Lung (tissue), 12 donors: Measurements from ENCODE around the gene ZBTB11. TPM values are rescaled to one million over a fixed set of nuclear protein-coding genes. Genes with fewer than 3 reads are reported as not detected.
A peak's percentile ranks its signal among the peaks of the same experiment; 100 is the strongest.

Experiments
- ATAC-seq: fragments of 200-7000 bp; cut with Tn5 transposase; one replicate; pipeline ENCODE4 v1.9.1; 2020; ENCODE audit warnings: moderate number of reproducible peaks; ENCODE audit not compliant: insufficient read depth, low FRiP score
- DNase-seq, 3 donors: peaks; one replicate each; pipeline ENCODE4 v3.0.0-alpha.2; 2013 to 2017
- H3K27ac ChIP-seq, 2 donors: one replicate each; pipeline ENCODE4 v1.5.1; 2013; ENCODE audit warnings: mild to moderate bottlenecking in 2 of 2, moderate library complexity in 2 of 2, control low read depth in 1 of 2, inconsistent platforms in 1 of 2, low read depth in 1 of 2, low read length in 1 of 2
- H3K27me3 ChIP-seq, 3 donors: one replicate each; pipeline ENCODE4 v1.5.1; 2013; ENCODE audit warnings: low read length in 2 of 3; ENCODE audit not compliant: control insufficient read depth in 3 of 3, insufficient read depth in 3 of 3
- H3K36me3 ChIP-seq, 4 donors: one replicate each; pipeline ENCODE4 v1.5.1; 2013; ENCODE audit warnings: low read length in 4 of 4, mild to moderate bottlenecking in 1 of 4, moderate library complexity in 1 of 4; ENCODE audit not compliant: control insufficient read depth in 4 of 4, insufficient read depth in 4 of 4
- H3K4me1 ChIP-seq, 5 donors: one replicate each; pipeline ENCODE4 v1.5.1; 2013; ENCODE audit warnings: low read length in 5 of 5, mild to moderate bottlenecking in 2 of 5, moderate library complexity in 1 of 5; ENCODE audit not compliant: control insufficient read depth in 5 of 5, insufficient read depth in 5 of 5
- H3K4me3 ChIP-seq: one replicate; pipeline ENCODE4 v1.5.1; 2013; ENCODE audit warnings: mild to moderate bottlenecking, control low read depth, moderate library complexity
- H3K9ac ChIP-seq, 2 donors: one replicate each; pipeline ENCODE4 v1.5.1; 2013; ENCODE audit warnings: low read length in 2 of 2, control low read depth in 1 of 2; ENCODE audit not compliant: insufficient read depth in 1 of 2
- H3K9me3 ChIP-seq, 4 donors: one replicate each; pipeline ENCODE4 v1.5.1; 2013; ENCODE audit warnings: low read length in 3 of 4, mild to moderate bottlenecking in 1 of 4, moderate library complexity in 1 of 4; ENCODE audit not compliant: control insufficient read depth in 4 of 4, insufficient read depth in 3 of 4
- WGBS, 2 donors: extraction: QIAGEN DNeasy Blood & Tissue Kit; methylation state at CpG; one replicate each; pipeline ENCODE4 v1.1.7; 2013; 5-methylcytosine and 5-hydroxymethylcytosine counted together
- polyA plus RNA-seq, 2 donors: library from polyadenylated mRNA; stranded (reverse); fragments of 200-250 nt; gene quantifications; one replicate each; pipeline ENCODE4 v1.2.1, GENCODE V29; 2013
- total RNA-seq, 2 donors: library from RNA; depleted of rRNA in 1 of 2; stranded (reverse); fragments of >200 nt in 1 of 2; gene quantifications; one replicate each; pipeline ENCODE4 v1.2.1, GENCODE V29; 2014 to 2021
- TF ChIP-seq, protein P1 (sequence below): IDR thresholded peaks from 2 replicates; pipeline ENCODE4 v1.5.1; 2012; ENCODE audit warnings: mild to moderate bottlenecking; ENCODE audit errors: control extremely low read depth, extremely low read depth
- donor health status: control.
- donor health status: control.
- donor health status: Bipolar disorder and iron deficiency.
- donor health status: healthy.
- donor health status: DM: yes; HTN: yes; CAD: no.

The ZBTB11 gene
- total and polyA plus RNA-seq, 4 donors = 7.5 to 42.5 (median 11.8) TPM

GRCh38 chr3:101639280-101639963 is 37.5 kb downstream of the ZBTB11 start:
- Histone ChIP-seq H3K27ac (no peak overlapping the region), H3K9ac (no peak overlapping the region), H3K36me3 (no peaks in the 10 kb centered on the region), H3K4me3 (no peak overlapping the region), H3K4me1 (peaks cover 0 to 6% (median 0%) of the 10 kb centered on the region in 5 donors), H3K27me3 (no peaks in the 10 kb centered on the region), H3K9me3 (no peaks in the 10 kb centered on the region)
- TF ChIP-seq, protein P1, sequence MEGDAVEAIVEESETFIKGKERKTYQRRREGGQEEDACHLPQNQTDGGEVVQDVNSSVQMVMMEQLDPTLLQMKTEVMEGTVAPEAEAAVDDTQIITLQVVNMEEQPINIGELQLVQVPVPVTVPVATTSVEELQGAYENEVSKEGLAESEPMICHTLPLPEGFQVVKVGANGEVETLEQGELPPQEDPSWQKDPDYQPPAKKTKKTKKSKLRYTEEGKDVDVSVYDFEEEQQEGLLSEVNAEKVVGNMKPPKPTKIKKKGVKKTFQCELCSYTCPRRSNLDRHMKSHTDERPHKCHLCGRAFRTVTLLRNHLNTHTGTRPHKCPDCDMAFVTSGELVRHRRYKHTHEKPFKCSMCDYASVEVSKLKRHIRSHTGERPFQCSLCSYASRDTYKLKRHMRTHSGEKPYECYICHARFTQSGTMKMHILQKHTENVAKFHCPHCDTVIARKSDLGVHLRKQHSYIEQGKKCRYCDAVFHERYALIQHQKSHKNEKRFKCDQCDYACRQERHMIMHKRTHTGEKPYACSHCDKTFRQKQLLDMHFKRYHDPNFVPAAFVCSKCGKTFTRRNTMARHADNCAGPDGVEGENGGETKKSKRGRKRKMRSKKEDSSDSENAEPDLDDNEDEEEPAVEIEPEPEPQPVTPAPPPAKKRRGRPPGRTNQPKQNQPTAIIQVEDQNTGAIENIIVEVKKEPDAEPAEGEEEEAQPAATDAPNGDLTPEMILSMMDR = no peak
- ATAC-seq (no peak), DNase-seq (no peak)
- WGBS, 2 donors = 82 to 84% methylated on average over 18 of the region's 18 CpGs

DNA sequence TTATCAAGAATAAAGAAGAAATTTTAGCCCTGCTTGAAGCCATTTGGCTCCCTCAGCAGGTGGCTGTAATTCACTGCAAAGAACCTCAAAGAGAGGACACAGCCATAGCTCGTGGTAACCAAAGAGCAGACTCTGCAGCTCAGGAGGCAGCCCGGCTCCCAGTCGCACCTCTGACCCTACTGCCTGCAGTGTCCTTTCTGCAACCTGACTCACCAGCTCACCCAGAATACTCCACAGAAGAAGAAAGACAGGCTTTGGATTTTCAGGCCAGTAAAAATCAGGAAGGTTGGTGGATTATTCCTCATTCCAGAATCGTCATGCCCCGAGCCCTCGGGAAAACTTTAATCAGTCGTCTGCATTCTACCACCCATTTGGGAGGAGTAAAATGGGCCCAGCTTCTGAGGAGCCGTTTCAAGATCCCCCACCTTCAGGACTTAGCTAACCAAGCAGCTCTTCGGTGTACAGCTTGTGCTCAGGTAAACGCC is 38.6 kb downstream of the ZBTB11 start:
- Histone ChIP-seq H3K4me1 (no peaks in the 10 kb centered on the region), H3K27me3 (no peaks in the 10 kb centered on the region), H3K9me3 (no peaks in the 10 kb centered on the region), H3K27ac (no peak overlapping the region), H3K36me3 (no peaks in the 10 kb centered on the region), H3K4me3 (no peak overlapping the region), H3K9ac (no peak overlapping the region)
- ATAC-seq (no peak), DNase-seq (peak in 1 of 3 donors; percentile 2)
- 85 to 88% methylated on average over 10 of the region's 10 CpGs for WGBS, 2 donors
- TF ChIP-seq, protein P1 = no peak

- 88 to 94% methylated on average over 10 of the region's 10 CpGs for WGBS, 2 donors
- Histone ChIP-seq H3K27ac (no peak overlapping the region), H3K4me3 (no peak overlapping the region), H3K9me3 (no peaks in the 10 kb centered on the region), H3K36me3 (no peaks in the 10 kb centered on the region), H3K27me3 (no peaks in the 10 kb centered on the region), H3K4me1 (no peaks in the 10 kb centered on the region), H3K9ac (no peak overlapping the region)
- no peak for DNase-seq
- TF ChIP-seq, protein P1 = no peak
- ATAC-seq = no peak
These were observed 39.5 kb downstream of the ZBTB11 start for GRCh38 chr3:101637451-101637850.
